22Rv1 (cell line): ENCODE measurements around the gene ARHGAP23.

ENCODE experiments used
- H3K27ac ChIP-seq: fragments of 450-650 bp; 2 replicates; pipeline ENCODE4 v1.5.1; 2017
- ZFX ChIP-seq: fragments of 450-650 bp; IDR thresholded peaks from 2 replicates; pipeline ENCODE4 v1.6.1; 2017; ENCODE audit warnings: antibody characterized with exemption, borderline replicate concordance
- TF ChIP-seq, protein P1 (sequence below): fragments of 450-650 bp; IDR thresholded peaks from 2 replicates; pipeline ENCODE4 v1.5.1; 2017; ENCODE audit warnings: mild to moderate bottlenecking

The ARHGAP23 gene

GRCh38 chr17:38561416-38562214 lies 133.4 kb downstream of the ARHGAP23 start:
- TF ChIP-seq ZFX: no peak
- TF ChIP-seq, protein P1, sequence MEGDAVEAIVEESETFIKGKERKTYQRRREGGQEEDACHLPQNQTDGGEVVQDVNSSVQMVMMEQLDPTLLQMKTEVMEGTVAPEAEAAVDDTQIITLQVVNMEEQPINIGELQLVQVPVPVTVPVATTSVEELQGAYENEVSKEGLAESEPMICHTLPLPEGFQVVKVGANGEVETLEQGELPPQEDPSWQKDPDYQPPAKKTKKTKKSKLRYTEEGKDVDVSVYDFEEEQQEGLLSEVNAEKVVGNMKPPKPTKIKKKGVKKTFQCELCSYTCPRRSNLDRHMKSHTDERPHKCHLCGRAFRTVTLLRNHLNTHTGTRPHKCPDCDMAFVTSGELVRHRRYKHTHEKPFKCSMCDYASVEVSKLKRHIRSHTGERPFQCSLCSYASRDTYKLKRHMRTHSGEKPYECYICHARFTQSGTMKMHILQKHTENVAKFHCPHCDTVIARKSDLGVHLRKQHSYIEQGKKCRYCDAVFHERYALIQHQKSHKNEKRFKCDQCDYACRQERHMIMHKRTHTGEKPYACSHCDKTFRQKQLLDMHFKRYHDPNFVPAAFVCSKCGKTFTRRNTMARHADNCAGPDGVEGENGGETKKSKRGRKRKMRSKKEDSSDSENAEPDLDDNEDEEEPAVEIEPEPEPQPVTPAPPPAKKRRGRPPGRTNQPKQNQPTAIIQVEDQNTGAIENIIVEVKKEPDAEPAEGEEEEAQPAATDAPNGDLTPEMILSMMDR: no peak

More at GRCh38 chr17:38561416-38562214, 133.4 kb downstream of the ARHGAP23 start:
- no peak overlapping the region for H3K27ac ChIP-seq
